OCI-LY1 (cell line): Measurements from ENCODE around the gene PHF2.

Experiments used
- H2AFZ ChIP-seq: fragments of 200-600 bp; sonication (generic), shearing (Covaris generic); 2 replicates; pipeline ENCODE4 v1.6.0; 2014; ENCODE audit warnings: antibody characterized with exemption, mild to moderate bottlenecking, low read length
- H3F3A ChIP-seq: fragments of 200-600 bp; sonication (generic), shearing (Covaris generic); 2 replicates; pipeline ENCODE4 v1.6.0; 2014; ENCODE audit warnings: mild to moderate bottlenecking, antibody characterized with exemption, low read length, moderate library complexity; ENCODE audit not compliant: insufficient read depth
- H3K27ac ChIP-seq: fragments of 200-600 bp; sonication (generic); 2 replicates; pipeline ENCODE4 v1.5.1; 2014; ENCODE audit warnings: low read length, mixed run types, mild to moderate bottlenecking, low read depth; ENCODE audit not compliant: poor library complexity, severe bottlenecking
- H3K27me3 ChIP-seq: fragments of 200-600 bp; sonication (generic); 2 replicates; pipeline ENCODE4 v1.6.0; 2014; ENCODE audit warnings: antibody characterized with exemption, mild to moderate bottlenecking, low read length, moderate library complexity; ENCODE audit not compliant: insufficient read depth
- H3K36me3 ChIP-seq: fragments of 200-600 bp; sonication (generic); 2 replicates; pipeline ENCODE4 v1.6.1; 2014; ENCODE audit warnings: mild to moderate bottlenecking, antibody characterized with exemption, low read length, moderate library complexity, mixed read lengths; ENCODE audit not compliant: insufficient read depth
- H3K4me1 ChIP-seq: fragments of 200-600 bp; sonication (generic); 2 replicates; pipeline ENCODE4 v1.5.1; 2014; ENCODE audit warnings: mild to moderate bottlenecking, low read length, moderate library complexity; ENCODE audit not compliant: insufficient read depth, severe bottlenecking
- H3K4me2 ChIP-seq: fragments of 200-600 bp; sonication (generic), shearing (Covaris generic); 2 replicates; pipeline ENCODE4 v1.6.1; 2014; ENCODE audit warnings: low read length
- H3K4me3 ChIP-seq: fragments of 200-600 bp; sonication (generic); 2 replicates; pipeline ENCODE4 v1.5.1; 2014; ENCODE audit warnings: low read length, low read depth, mild to moderate bottlenecking, mixed read lengths; ENCODE audit not compliant: poor library complexity, severe bottlenecking
- H3K79me2 ChIP-seq: fragments of 200-600 bp; shearing (Covaris generic); 2 replicates; pipeline ENCODE4 v1.6.1; 2016; ENCODE audit warnings: mixed run types, low read length, mixed read lengths; ENCODE audit not compliant: insufficient read depth
- H3K9ac ChIP-seq: fragments of 200-600 bp; sonication (generic), shearing (Covaris generic); 2 replicates; pipeline ENCODE4 v1.6.1; 2014; ENCODE audit warnings: mild to moderate bottlenecking, low read length, mixed read lengths
- H3K9me2 ChIP-seq: fragments of 200-600 bp; sonication (generic), shearing (Covaris generic); 2 replicates; pipeline ENCODE4 v1.6.1; 2014; ENCODE audit warnings: low read depth, mild to moderate bottlenecking, low read length, mixed read lengths
- H3K9me3 ChIP-seq: fragments of 200-600 bp; shearing (Covaris generic); 2 replicates; pipeline ENCODE4 v1.6.1; 2014; ENCODE audit warnings: low read length, mixed read lengths
- H4K20me1 ChIP-seq: fragments of 200-600 bp; sonication (generic), shearing (Covaris generic); 2 replicates; pipeline ENCODE4 v1.6.0; 2016; ENCODE audit warnings: mild to moderate bottlenecking, low read length; ENCODE audit not compliant: insufficient read depth
- EZH2 ChIP-seq: fragments of 200-600 bp; sonication (generic), shearing (Covaris generic); IDR thresholded peaks from 2 replicates; pipeline ENCODE4 v1.8.0; 2017; ENCODE audit warnings: borderline replicate concordance, mixed run types, mild to moderate bottlenecking, antibody characterized with exemption, low read length, moderate library complexity, mixed read lengths
- TF ChIP-seq, protein P1 (sequence below): fragments of 200-600 bp; sonication (generic), shearing (Covaris generic); IDR thresholded peaks from 2 replicates; pipeline ENCODE4 v1.5.1; 2017; ENCODE audit warnings: mild to moderate bottlenecking, antibody characterized with exemption, low read length, moderate library complexity, mixed read lengths

Gene PHF2

GRCh38 chr9:93645921-93646639, 69.7 kb downstream of the PHF2 start:
- no peaks in the 10 kb centered on the region for H3K9me3 ChIP-seq
- H3K79me2 ChIP-seq = no peaks in the 10 kb centered on the region
- H3K27me3 ChIP-seq = no peaks in the 10 kb centered on the region
- no peak overlapping the region for H3K4me3 ChIP-seq
- H3K9me2 ChIP-seq = no peaks in the 10 kb centered on the region
- H2AFZ ChIP-seq = no peak overlapping the region
- no peak overlapping the region for H3K9ac ChIP-seq
- H4K20me1 ChIP-seq = no peaks in the 10 kb centered on the region
- H3K4me1 ChIP-seq = no peaks in the 10 kb centered on the region
- TF ChIP-seq EZH2 = no peak
- TF ChIP-seq, protein P1, sequence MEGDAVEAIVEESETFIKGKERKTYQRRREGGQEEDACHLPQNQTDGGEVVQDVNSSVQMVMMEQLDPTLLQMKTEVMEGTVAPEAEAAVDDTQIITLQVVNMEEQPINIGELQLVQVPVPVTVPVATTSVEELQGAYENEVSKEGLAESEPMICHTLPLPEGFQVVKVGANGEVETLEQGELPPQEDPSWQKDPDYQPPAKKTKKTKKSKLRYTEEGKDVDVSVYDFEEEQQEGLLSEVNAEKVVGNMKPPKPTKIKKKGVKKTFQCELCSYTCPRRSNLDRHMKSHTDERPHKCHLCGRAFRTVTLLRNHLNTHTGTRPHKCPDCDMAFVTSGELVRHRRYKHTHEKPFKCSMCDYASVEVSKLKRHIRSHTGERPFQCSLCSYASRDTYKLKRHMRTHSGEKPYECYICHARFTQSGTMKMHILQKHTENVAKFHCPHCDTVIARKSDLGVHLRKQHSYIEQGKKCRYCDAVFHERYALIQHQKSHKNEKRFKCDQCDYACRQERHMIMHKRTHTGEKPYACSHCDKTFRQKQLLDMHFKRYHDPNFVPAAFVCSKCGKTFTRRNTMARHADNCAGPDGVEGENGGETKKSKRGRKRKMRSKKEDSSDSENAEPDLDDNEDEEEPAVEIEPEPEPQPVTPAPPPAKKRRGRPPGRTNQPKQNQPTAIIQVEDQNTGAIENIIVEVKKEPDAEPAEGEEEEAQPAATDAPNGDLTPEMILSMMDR = no peak
- H3K27ac ChIP-seq = no peak overlapping the region
- peaks cover 11% of the 10 kb centered on the region for H3K36me3 ChIP-seq
- H3K4me2 ChIP-seq = no peak overlapping the region
- H3F3A ChIP-seq = no peaks in the 10 kb centered on the region

- TF ChIP-seq EZH2 = no peak
- TF ChIP-seq, protein P1 = no peak
- no peaks in the 10 kb centered on the region for H3K4me1 ChIP-seq
- H3K79me2 ChIP-seq = no peaks in the 10 kb centered on the region
- H3K27ac ChIP-seq = no peak overlapping the region
- H3K9me2 ChIP-seq = no peaks in the 10 kb centered on the region
- no peak overlapping the region for H3K9ac ChIP-seq
- H4K20me1 ChIP-seq = no peaks in the 10 kb centered on the region
- H3K27me3 ChIP-seq = no peaks in the 10 kb centered on the region
- H3K4me3 ChIP-seq = no peak overlapping the region
- peaks cover 11% of the 10 kb centered on the region for H3K36me3 ChIP-seq
- H3K4me2 ChIP-seq = no peak overlapping the region
- no peaks in the 10 kb centered on the region for H3K9me3 ChIP-seq
- no peaks in the 10 kb centered on the region for H3F3A ChIP-seq
- no peak overlapping the region for H2AFZ ChIP-seq
Measured at GRCh38 chr9:93646640-93647178, 70.3 kb downstream of the PHF2 start.

DNA sequence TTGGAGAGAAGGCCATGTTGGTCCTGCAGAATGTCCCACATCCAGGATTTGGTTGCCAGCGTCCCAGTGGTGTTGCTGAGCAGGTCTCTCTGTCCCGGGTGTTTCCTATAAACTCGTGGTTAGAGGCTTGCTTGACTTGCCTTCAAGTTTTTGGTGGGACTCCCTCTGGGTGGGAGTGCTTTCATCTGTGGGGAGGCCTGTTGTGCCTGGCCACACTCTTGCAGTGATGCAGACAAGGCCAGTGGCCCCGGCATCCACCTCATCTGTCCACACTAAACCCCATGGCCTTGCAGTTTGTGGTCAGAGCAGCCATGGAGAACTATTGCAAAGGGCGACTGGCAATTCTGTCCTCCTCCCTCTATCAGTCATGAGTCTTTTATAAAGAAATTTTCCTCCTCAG, 71.8 kb downstream of the PHF2 start:
- Histone ChIP-seq H3K79me2 (no peaks in the 10 kb centered on the region), H3K4me1 (no peaks in the 10 kb centered on the region), H4K20me1 (no peaks in the 10 kb centered on the region), H2AFZ (no peak overlapping the region), H3K4me3 (no peak overlapping the region), H3K9ac (no peak overlapping the region), H3K36me3 (peaks cover 11% of the 10 kb centered on the region), H3K27me3 (no peaks in the 10 kb centered on the region), H3K27ac (no peak overlapping the region), H3K4me2 (no peak overlapping the region), H3F3A (no peaks in the 10 kb centered on the region), H3K9me2 (no peaks in the 10 kb centered on the region), H3K9me3 (no peaks in the 10 kb centered on the region)
- TF ChIP-seq, protein P1 = no peak
- no peak for TF ChIP-seq EZH2
